CD8-positive, alpha-beta memory T cell (primary cell): Measurements from ENCODE around the gene SUGP2. TPM values are rescaled to one million over a fixed set of nuclear protein-coding genes. Genes with fewer than 3 reads are reported as not detected.

ENCODE experiments used
- CTCF ChIA-PET: fragments of 350-600 bp; sonication (Branson Sonifier 250); formaldehyde crosslinking; loops from one replicate; lab custom pipeline; 2021; ENCODE audit warnings: antibody characterized with exemption; lab: Charles Lee
- POLR2A ChIA-PET: fragments of 350-600 bp; sonication (Branson Sonifier 250); formaldehyde crosslinking; loops from one replicate; lab custom pipeline; 2021; ENCODE audit warnings: antibody characterized with exemption; lab: Charles Lee
- DNase-seq, 5 donors: peaks; one replicate each; pipeline versions ENCODE4 v3.0.0 to v3.0.0-alpha.2; 2020 to 2022; ENCODE audit warnings: mixed read lengths in 1 of 5
- H3K27ac ChIP-seq: one replicate; pipeline ENCODE4 v1.7.0; 2013; ENCODE audit warnings: low read depth, mild to moderate bottlenecking, low read length, moderate library complexity
- H3K27me3 ChIP-seq: 2 replicates; pipeline ENCODE4 v1.7.0; 2013; ENCODE audit warnings: low read length, mild to moderate bottlenecking; ENCODE audit not compliant: insufficient read depth, poor library complexity, severe bottlenecking
- H3K36me3 ChIP-seq: 2 replicates; pipeline ENCODE4 v1.7.0; 2013; ENCODE audit warnings: mild to moderate bottlenecking, low read length, moderate library complexity; ENCODE audit not compliant: insufficient read depth
- H3K4me1 ChIP-seq: 2 replicates; pipeline ENCODE4 v1.7.0; 2013; ENCODE audit warnings: mild to moderate bottlenecking, low read length, moderate library complexity; ENCODE audit not compliant: insufficient read depth
- H3K4me3 ChIP-seq: 2 replicates; pipeline ENCODE4 v1.7.0; 2013; ENCODE audit warnings: mild to moderate bottlenecking, low read length
- H3K9me3 ChIP-seq: 2 replicates; pipeline ENCODE4 v1.7.0; 2013; ENCODE audit warnings: mild to moderate bottlenecking, low read length
- H3K27ac Mint-ChIP-seq, 8 donors: one replicate each; pipeline ENCODE4 v1.8.0; 2020 to 2021; ENCODE audit warnings: mixed read lengths in 8 of 8, mild to moderate bottlenecking in 6 of 8, inconsistent platforms in 3 of 8, moderate library complexity in 3 of 8
- H3K27me3 Mint-ChIP-seq, 2 donors: one replicate each; pipeline ENCODE4 v1.8.0; 2020 to 2021; ENCODE audit warnings: mixed read lengths in 2 of 2, mild to moderate bottlenecking in 1 of 2, moderate library complexity in 1 of 2
- H3K36me3 Mint-ChIP-seq, 3 donors: one replicate each; pipeline ENCODE4 v1.8.0; 2020 to 2021; ENCODE audit warnings: mixed read lengths in 3 of 3, inconsistent platforms in 1 of 3, mild to moderate bottlenecking in 1 of 3
- H3K4me1 Mint-ChIP-seq, 3 donors: one replicate each; pipeline ENCODE4 v1.8.0; 2020 to 2021; ENCODE audit warnings: mixed read lengths in 3 of 3, inconsistent platforms in 1 of 3, mild to moderate bottlenecking in 1 of 3
- H3K4me3 Mint-ChIP-seq, 7 donors: one replicate each; pipeline ENCODE4 v1.8.0; 2020 to 2021; ENCODE audit warnings: mixed read lengths in 7 of 7, mild to moderate bottlenecking in 6 of 7, moderate library complexity in 4 of 7, inconsistent platforms in 2 of 7
- H3K9me3 Mint-ChIP-seq, 5 donors: one replicate each; pipeline ENCODE4 v1.8.0; 2020 to 2022; ENCODE audit warnings: mixed read lengths in 5 of 5, mild to moderate bottlenecking in 3 of 5, moderate library complexity in 2 of 5, inconsistent platforms in 1 of 5
- polyA plus RNA-seq: library from polyadenylated mRNA; unstranded; fragments of 300-500 nt; fragmentation: Illumina TruSeq; gene quantifications from one replicate; pipeline ENCODE4 v1.2.3, GENCODE V29; 2021
- total RNA-seq, 2 experiments: library from RNA; stranded (reverse); gene quantifications; one replicate each; pipeline ENCODE4 v1.2.3, GENCODE V29; 2021

The SUGP2 gene
- total and polyA plus RNA-seq, 3 experiments from 2014 or later, result 10.0 to 81.2 (median 77.6) TPM

DNA sequence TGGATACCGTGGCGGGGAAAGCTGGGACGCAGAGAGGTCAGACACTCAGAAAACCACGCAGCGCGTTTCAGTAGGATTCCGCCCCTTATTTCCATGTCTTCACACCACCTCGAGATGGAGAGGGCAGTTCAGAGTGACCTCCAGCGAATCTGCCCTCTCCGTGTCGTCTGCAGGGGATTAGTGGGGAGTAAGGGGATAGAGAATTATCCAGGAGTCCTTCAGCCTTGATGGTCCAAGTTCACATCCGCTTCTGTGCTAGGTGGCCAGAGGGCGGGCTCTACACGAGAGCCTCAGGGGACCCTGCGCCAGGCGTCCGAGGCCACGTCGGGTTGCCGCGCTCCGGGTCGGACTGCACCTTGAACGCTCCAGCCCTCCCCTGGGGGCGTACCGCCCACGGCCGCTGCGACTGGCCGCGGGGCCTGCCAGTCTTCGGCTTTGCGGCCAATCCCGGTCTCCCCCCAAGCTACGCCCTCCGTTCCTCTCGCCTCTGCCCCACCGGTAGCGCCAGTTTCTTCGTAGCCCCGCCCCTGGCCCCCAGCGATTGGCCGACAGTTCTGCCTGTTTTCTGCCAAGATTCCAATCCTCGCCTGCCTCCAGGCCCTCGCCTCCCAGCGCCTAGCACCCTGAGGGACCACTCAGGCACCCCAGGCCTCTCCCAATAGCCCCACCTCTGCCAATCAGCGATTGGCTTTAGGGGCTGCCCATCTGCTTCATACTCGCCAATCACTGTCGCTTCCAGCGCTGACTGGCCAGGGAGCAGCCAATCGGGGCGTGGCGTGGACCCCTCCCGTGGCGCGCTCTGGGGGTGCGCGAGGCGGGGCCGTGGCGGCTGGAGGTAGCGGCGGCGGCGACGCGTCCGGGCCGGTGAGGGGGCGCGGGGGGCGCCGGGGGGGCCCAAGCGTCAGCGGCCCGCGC lies 30.1 kb upstream of the SUGP2 start, which contains the start of gene SLC25A42:
SLC25A42 (plus strand) TSS at position 812 of the 915 bp plus-strand sequence. CDS start 32,131 bp downstream, outside the sequence.
- DNase-seq, result peak; percentile 99 to 100 (median 100)
- H3K27me3 ChIP-seq, result no peaks in the 10 kb centered on the region
- H3K9me3 ChIP-seq, result no peaks in the 10 kb centered on the region
- peak within 1 kb of the TSS; percentile 84 to 97 (median 92) for H3K4me3 Mint-ChIP-seq
- H3K36me3 Mint-ChIP-seq, result peaks cover 0 to 9% (median 0%) of the 10 kb centered on the region in 3 donors
- peak within 1 kb of the TSS; percentile 87 for H3K4me3 ChIP-seq
- H3K4me1 ChIP-seq, result peaks cover 23% of the 10 kb centered on the region
- no peaks in the 10 kb centered on the region for H3K27me3 Mint-ChIP-seq
- CTCF ChIA-PET, result interaction anchor here (1.1 to 1.7 kb wide), 2 partner anchors 9 to 82 kb away, joined by 3 to 8 read pairs; no protein-coding TSS in a partner anchor
- H3K27ac Mint-ChIP-seq, result peak within 1 kb of the TSS; percentile 53 to 98 (median 88)
- peak within 1 kb of the TSS; percentile 74 for H3K27ac ChIP-seq
- POLR2A ChIA-PET, result interaction anchor here (0.6 to 1.1 kb wide), 4 partner anchors 87 to 144 kb away, joined by 3 to 6 read pairs (median 4); partner anchors contain the start of genes COPE, DDX49 and NR2C2AP
- H3K9me3 Mint-ChIP-seq, result peaks cover 0 to 2% (median 0%) of the 10 kb centered on the region in 5 donors
- H3K4me1 Mint-ChIP-seq, result peaks cover 29 to 46% (median 40%) of the 10 kb centered on the region in 3 donors
- H3K36me3 ChIP-seq, result no peaks in the 10 kb centered on the region

DNA sequence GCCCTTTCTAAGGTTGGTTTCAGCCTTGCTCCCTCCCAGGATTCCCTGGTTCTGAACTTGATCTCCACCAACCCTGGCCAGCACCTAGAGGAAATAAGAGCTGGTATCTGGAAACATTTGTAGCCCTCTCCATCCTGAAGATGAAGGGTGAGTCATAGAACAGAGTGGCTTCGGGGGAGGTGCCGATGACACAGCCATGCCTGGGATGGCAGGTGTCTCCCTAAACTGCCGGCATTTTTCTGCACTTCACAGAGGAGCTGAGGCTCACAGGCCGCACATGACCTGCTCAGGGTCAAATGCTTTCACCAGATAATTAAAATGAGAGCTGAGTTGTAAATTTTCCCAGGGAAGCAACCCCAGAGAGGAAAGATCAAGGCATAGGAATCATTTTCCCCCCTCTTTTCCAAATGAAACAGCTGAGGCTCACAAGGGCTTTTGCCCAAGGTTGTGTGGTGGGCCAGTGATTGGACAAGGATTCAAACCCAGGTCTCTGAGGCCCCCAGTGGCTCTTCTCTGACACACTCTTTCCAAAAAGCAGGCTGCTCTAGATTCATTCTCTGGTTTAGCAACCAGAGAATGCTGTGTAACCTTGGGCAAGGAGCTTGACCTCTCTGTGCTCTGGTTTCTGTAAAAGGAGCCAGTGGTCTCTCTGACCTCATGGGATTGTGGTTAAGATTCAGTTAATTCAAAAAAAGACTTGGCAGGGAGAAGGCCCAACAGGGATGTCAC lies 29.3 kb upstream of the SUGP2 start:
- peak overlapping the region in 7 of 8 donors; percentile 53 to 81 (median 66) for H3K27ac Mint-ChIP-seq
- DNase-seq, result no peak
- H3K4me1 Mint-ChIP-seq, result peaks cover 26 to 43% (median 36%) of the 10 kb centered on the region in 3 donors
- peak overlapping the region; percentile 65 for H3K27ac ChIP-seq
- peak overlapping the region; percentile 87 for H3K4me3 ChIP-seq
- ChIA-PET POLR2A (interaction anchor here (0.6 to 1.1 kb wide), 5 partner anchors 60 to 143 kb away, joined by 3 to 6 read pairs (median 4); partner anchors contain the start of genes COPE, DDX49 and NR2C2AP), CTCF (interaction anchor here (1.1 to 1.7 kb wide), 2 partner anchors 8 to 83 kb away, joined by 3 to 8 read pairs; no protein-coding TSS in a partner anchor)
- no peaks in the 10 kb centered on the region for H3K27me3 ChIP-seq
- H3K36me3 Mint-ChIP-seq, result peaks cover 0 to 14% (median 0%) of the 10 kb centered on the region in 3 donors
- H3K4me3 Mint-ChIP-seq, result peak overlapping the region; percentile 66 to 97 (median 90)
- H3K9me3 Mint-ChIP-seq, result peaks cover 0 to 2% (median 0%) of the 10 kb centered on the region in 5 donors
- H3K36me3 ChIP-seq, result no peaks in the 10 kb centered on the region
- peaks cover 22% of the 10 kb centered on the region for H3K4me1 ChIP-seq
- no peaks in the 10 kb centered on the region for H3K9me3 ChIP-seq
- H3K27me3 Mint-ChIP-seq, result no peaks in the 10 kb centered on the region

GRCh38 chr19:19061506-19061905 lies 28.2 kb upstream of the SUGP2 start:
- Histone ChIP-seq H3K9me3 (no peaks in the 10 kb centered on the region), H3K4me1 (peaks cover 11% of the 10 kb centered on the region), H3K27ac (peak overlapping the region; percentile 65), H3K27me3 (no peaks in the 10 kb centered on the region), H3K4me3 (no peak overlapping the region), H3K36me3 (no peaks in the 10 kb centered on the region)
- peaks cover 0 to 24% (median 0%) of the 10 kb centered on the region in 3 donors for H3K36me3 Mint-ChIP-seq
- H3K9me3 Mint-ChIP-seq, result peaks cover 0 to 2% (median 0%) of the 10 kb centered on the region in 5 donors
- ChIA-PET CTCF (interaction anchor here (1.2 kb wide), 1 partner anchor 113 kb away, joined by 3 read pairs; no protein-coding TSS in a partner anchor), POLR2A (no interaction called here)
- H3K27me3 Mint-ChIP-seq, result no peaks in the 10 kb centered on the region
- H3K4me1 Mint-ChIP-seq, result peaks cover 19 to 32% (median 25%) of the 10 kb centered on the region in 3 donors
- no peak for DNase-seq
- peak overlapping the region in 2 of 7 donors; percentile 23 to 48 for H3K4me3 Mint-ChIP-seq
- peak overlapping the region in 3 of 8 donors; percentile 8 to 38 (median 19) for H3K27ac Mint-ChIP-seq

GRCh38 chr19:19059837-19060611 lies 26.7 kb upstream of the SUGP2 start:
- CTCF ChIA-PET, result interaction anchor here (1.2 kb wide), 1 partner anchor 82 kb away, joined by 3 read pairs; no protein-coding TSS in a partner anchor
- Mint-ChIP-seq H3K4me1 (peaks cover 11 to 19% (median 19%) of the 10 kb centered on the region in 3 donors), H3K27ac (peak overlapping the region in 1 of 8 donors; percentile 6), H3K27me3 (no peaks in the 10 kb centered on the region), H3K4me3 (no peak overlapping the region), H3K9me3 (peaks cover 0 to 2% (median 0%) of the 10 kb centered on the region in 5 donors), H3K36me3 (peaks cover 0 to 36% (median 0%) of the 10 kb centered on the region in 3 donors)
- POLR2A ChIA-PET, result interaction anchor here (0.7 kb wide), 1 partner anchor 10 kb away, joined by 3 read pairs; no protein-coding TSS in a partner anchor
- peaks cover 1% of the 10 kb centered on the region for H3K36me3 ChIP-seq
- H3K9me3 ChIP-seq, result no peaks in the 10 kb centered on the region
- DNase-seq, result no peak
- no peaks in the 10 kb centered on the region for H3K27me3 ChIP-seq
- H3K4me1 ChIP-seq, result peaks cover 5% of the 10 kb centered on the region
- H3K4me3 ChIP-seq, result no peak overlapping the region
- H3K27ac ChIP-seq, result peak overlapping the region; percentile 61

- ChIA-PET CTCF (interaction anchor here (1.2 kb wide), 1 partner anchor 83 kb away, joined by 3 read pairs; no protein-coding TSS in a partner anchor), POLR2A (interaction anchor here (0.7 kb wide), 1 partner anchor 11 kb away, joined by 3 read pairs; no protein-coding TSS in a partner anchor)
- Histone ChIP-seq H3K4me3 (no peak overlapping the region), H3K4me1 (peaks cover 5% of the 10 kb centered on the region), H3K27me3 (no peaks in the 10 kb centered on the region), H3K27ac (peak overlapping the region; percentile 61), H3K36me3 (peaks cover 5% of the 10 kb centered on the region), H3K9me3 (no peaks in the 10 kb centered on the region)
- no peak overlapping the region for H3K4me3 Mint-ChIP-seq
- no peaks in the 10 kb centered on the region for H3K9me3 Mint-ChIP-seq
- peaks cover 7 to 14% (median 11%) of the 10 kb centered on the region in 3 donors for H3K4me1 Mint-ChIP-seq
- DNase-seq, result no peak
- H3K27ac Mint-ChIP-seq, result peak overlapping the region in 1 of 8 donors; percentile 72
- no peaks in the 10 kb centered on the region for H3K27me3 Mint-ChIP-seq
- H3K36me3 Mint-ChIP-seq, result peaks cover 0 to 36% (median 0%) of the 10 kb centered on the region in 3 donors
Observed at GRCh38 chr19:19059018-19059836, 25.9 kb upstream of the SUGP2 start.

- Mint-ChIP-seq H3K9me3 (no peaks in the 10 kb centered on the region), H3K27ac (no peak overlapping the region), H3K27me3 (no peaks in the 10 kb centered on the region), H3K4me1 (peaks cover under 1 to 4% (median 2%) of the 10 kb centered on the region in 3 donors), H3K36me3 (peaks cover 0 to 45% (median 0%) of the 10 kb centered on the region in 3 donors), H3K4me3 (no peak overlapping the region)
- ChIA-PET POLR2A (no interaction called here), CTCF (no interaction called here)
- Histone ChIP-seq H3K36me3 (peaks cover 8% of the 10 kb centered on the region), H3K27me3 (no peaks in the 10 kb centered on the region), H3K4me3 (no peak overlapping the region), H3K9me3 (no peaks in the 10 kb centered on the region), H3K27ac (no peak overlapping the region), H3K4me1 (no peaks in the 10 kb centered on the region)
- DNase-seq, result no peak
Observed at GRCh38 chr19:19057720-19058119, 24.4 kb upstream of the SUGP2 start.
